A549 (cell line): ENCODE data around the gene TRIM10. TPM values are rescaled to one million over a fixed set of nuclear protein-coding genes. Genes with fewer than 3 reads are reported as not detected.

Source experiments
- ATAC-seq, 2 experiments: fragments of 200-7000 bp in 1 of 2; fragments of >200 bp in 1 of 2; cut with Nextera tagmentation in 1 of 2; cut with Tn5 transposase in 1 of 2; 3 replicates each; pipeline versions ENCODE4 v1.8.0 to v1.9.1; 2018 to 2020; ENCODE audit warnings: mild to moderate bottlenecking in 1 of 2, moderate library complexity in 1 of 2
- CTCF ChIA-PET: fragments of 300-600 bp; sonication (Branson Sonifier 250); formaldehyde crosslinking; extraction: SDS; loops from one replicate; lab custom pipeline; 2021; ENCODE audit warnings: antibody characterized with exemption, inconsistent platforms; lab: Yijun Ruan, JAX
- POLR2A ChIA-PET: fragments of 350-600 bp; formaldehyde crosslinking; extraction: SDS; loops from one replicate; lab custom pipeline; 2021; ENCODE audit warnings: antibody characterized with exemption, inconsistent platforms; lab: Yijun Ruan, JAX
- DNase-seq, 2 experiments: peaks; one replicate each; pipeline versions ENCODE4 v3.0.0 to v3.0.0-alpha.2; 2011 to 2016; ENCODE audit warnings: low read depth in 1 of 2, low spot score in 1 of 2
- FAIRE-seq: peaks from 2 replicates; lab custom pipeline; 2011; peaks lifted over from hg19 to GRCh38; lab: Jason Lieb, UNC
- H3K27ac ChIP-seq, 2 experiments: fragments of >200 bp; sonication (Bioruptor Twin); formaldehyde crosslinking; 3 replicates each; pipeline ENCODE4 v1.5.1; 2016 to 2017
- H3K4me1 ChIP-seq: fragments of >200 bp; sonication (Bioruptor Twin); formaldehyde crosslinking; 3 replicates; pipeline ENCODE4 v1.6.1; 2016
- H3K4me2 ChIP-seq: fragments of >200 bp; sonication (Bioruptor Twin); formaldehyde crosslinking; 3 replicates; pipeline ENCODE4 v1.6.1; 2016
- H3K4me3 ChIP-seq: fragments of >200 bp; sonication (Bioruptor Twin); formaldehyde crosslinking; 3 replicates; pipeline ENCODE4 v1.5.1; 2016
- H3K9me3 ChIP-seq: fragments of >200 bp; sonication (Bioruptor Twin); formaldehyde crosslinking; 3 replicates; pipeline ENCODE4 v1.6.1; 2016
- BHLHE40 ChIP-seq: IDR thresholded peaks from 2 replicates; pipeline ENCODE4 v1.6.1; 2012; ENCODE audit warnings: low read depth, low read length, inconsistent platforms
- CBX2 ChIP-seq: fragments of 200-600 bp; sonication (generic); IDR thresholded peaks from 2 replicates; pipeline ENCODE4 v1.6.1; 2016; ENCODE audit warnings: low read depth, mild to moderate bottlenecking, borderline replicate concordance
- CBX8 ChIP-seq: fragments of 200-600 bp; sonication (generic); IDR thresholded peaks from 2 replicates; pipeline ENCODE4 v1.6.1; 2016
- CHD2 ChIP-seq: fragments of 150-350 bp; IDR thresholded peaks from 2 replicates; pipeline ENCODE4 v1.6.1; 2014; ENCODE audit warnings: low read length; ENCODE audit not compliant: partially characterized antibody
- EHF ChIP-seq: fragments of 250-450 bp; sonication (Bioruptor Pico); IDR thresholded peaks from 2 replicates; pipeline ENCODE4 v1.5.0; 2020; ENCODE audit warnings: mild to moderate bottlenecking
- EP300 ChIP-seq, 2 experiments: fragments of >200 bp; sonication (Bioruptor Twin); formaldehyde crosslinking; IDR thresholded peaks; 2 replicates in 1 of 2; 3 replicates in 1 of 2; pipeline ENCODE4 v1.6.1; 2016 to 2017
- ESRRA ChIP-seq: fragments of 150-350 bp; IDR thresholded peaks from 2 replicates; pipeline ENCODE4 v1.6.1; 2014; ENCODE audit warnings: mild to moderate bottlenecking, low read length, borderline replicate concordance
- FOXS1 ChIP-seq: fragments of 250-450 bp; sonication (Bioruptor Pico); IDR thresholded peaks from 2 replicates; pipeline ENCODE4 v1.5.0; 2020; ENCODE audit warnings: mild to moderate bottlenecking, moderate library complexity
- GATA3 ChIP-seq: IDR thresholded peaks from 2 replicates; pipeline ENCODE4 v1.6.1; 2012; ENCODE audit warnings: borderline replicate concordance
- HEYL ChIP-seq: fragments of 250-450 bp; sonication (Bioruptor Pico); IDR thresholded peaks from 2 replicates; pipeline ENCODE4 v1.8.0; 2021; ENCODE audit warnings: mild to moderate bottlenecking, moderate library complexity
- KDM5A ChIP-seq: fragments of 200-600 bp; sonication (generic); IDR thresholded peaks from 2 replicates; pipeline ENCODE4 v1.6.1; 2016; ENCODE audit warnings: antibody characterized with exemption, mild to moderate bottlenecking
- MAZ ChIP-seq: fragments of 150-350 bp; IDR thresholded peaks from 2 replicates; pipeline ENCODE4 v1.6.1; 2014; ENCODE audit warnings: antibody characterized with exemption, low read depth, low read length, borderline replicate concordance
- NFE2L2 ChIP-seq: fragments of 150-350 bp; conservative IDR thresholded peaks from 2 replicates; pipeline ENCODE4 v1.6.1; 2014; ENCODE audit warnings: low read length
- NPAS2 ChIP-seq: fragments of 250-450 bp; sonication (Bioruptor Pico); IDR thresholded peaks from 2 replicates; pipeline ENCODE4 v1.8.0; 2022; ENCODE audit warnings: mild to moderate bottlenecking, moderate library complexity, borderline replicate concordance
- POLR2A ChIP-seq: IDR thresholded peaks from 2 replicates; pipeline ENCODE4 v1.6.1; 2012; ENCODE audit warnings: mild to moderate bottlenecking, low read length
- RARB ChIP-seq: fragments of 250-450 bp; sonication (Bioruptor Pico); IDR thresholded peaks from 2 replicates; pipeline ENCODE4 v1.8.0; 2021; ENCODE audit warnings: mild to moderate bottlenecking, moderate library complexity
- RFX5 ChIP-seq: fragments of 450-650 bp; IDR thresholded peaks from 2 replicates; pipeline ENCODE4 v1.7.1; 2014; ENCODE audit warnings: antibody characterized with exemption, mild to moderate bottlenecking, moderate library complexity
- RNF2 ChIP-seq: fragments of 200-600 bp; sonication (generic); IDR thresholded peaks from 2 replicates; pipeline ENCODE4 v1.6.1; 2016; ENCODE audit warnings: low read depth, mild to moderate bottlenecking, antibody characterized with exemption, moderate library complexity, borderline replicate concordance
- SREBF2 ChIP-seq: fragments of 450-650 bp; IDR thresholded peaks from 2 replicates; pipeline ENCODE4 v1.6.1; 2014; ENCODE audit warnings: mild to moderate bottlenecking, moderate library complexity
- TFCP2L1 ChIP-seq: fragments of 250-450 bp; sonication (Bioruptor Pico); IDR thresholded peaks from 2 replicates; pipeline ENCODE4 v1.5.0; 2021; ENCODE audit warnings: mild to moderate bottlenecking
- ZC3H11A ChIP-seq: fragments of 450-650 bp; IDR thresholded peaks from 2 replicates; pipeline ENCODE4 v1.6.1; 2014; ENCODE audit warnings: antibody characterized with exemption, mild to moderate bottlenecking
- ZFP36 ChIP-seq: fragments of 450-650 bp; IDR thresholded peaks from 2 replicates; pipeline ENCODE4 v1.6.1; 2014; ENCODE audit warnings: borderline replicate concordance; ENCODE audit not compliant: partially characterized antibody
- ZNF302 ChIP-seq: fragments of 250-450 bp; sonication (Bioruptor Pico); IDR thresholded peaks from 2 replicates; pipeline ENCODE4 v1.9.0; 2021; ENCODE audit warnings: inconsistent platforms, mild to moderate bottlenecking, moderate library complexity
- ZSCAN20 ChIP-seq: fragments of 250-450 bp; sonication (Bioruptor Pico); IDR thresholded peaks from 2 replicates; pipeline ENCODE4 v1.8.0; 2022; ENCODE audit warnings: mild to moderate bottlenecking, moderate library complexity
- WGBS: methylation state at CpG from one replicate; pipeline ENCODE4 v1.1.6; 2017; ENCODE audit errors: missing lambda C conversion rate; 5-methylcytosine and 5-hydroxymethylcytosine counted together
- polyA plus RNA-seq, 4 experiments: library from polyadenylated mRNA; depleted of rRNA in 3 of 4; stranded (reverse); fragments of >200 nt; fragmentation: RNase III in 1 of 4; extraction: RNeasy Plus Mini Kit Qiagen cat#74134 plus additional on column Dnase treatment in 1 of 4; gene quantifications; 2 replicates in 3 of 4; 3 replicates in 1 of 4; pipeline ENCODE4 v1.2.3, GENCODE V29; 2011 to 2017
- TF ChIP-seq, protein P1 (sequence below): IDR thresholded peaks from 2 replicates; pipeline ENCODE4 v1.6.1; 2012
- TF ChIP-seq, protein P2 (sequence below): fragments of >200 bp; sonication (Bioruptor Twin); formaldehyde crosslinking; IDR thresholded peaks from 3 replicates; pipeline ENCODE4 v1.6.1; 2016
- TF ChIP-seq, protein P3 (sequence below): IDR thresholded peaks from 2 replicates; pipeline ENCODE4 v1.6.1; 2012
- TF ChIP-seq, protein P4 (sequence below): fragments of 200-600 bp; sonication (generic); IDR thresholded peaks from 2 replicates; pipeline ENCODE4 v1.6.1; 2016; ENCODE audit warnings: antibody characterized with exemption, mild to moderate bottlenecking, moderate library complexity

TRIM10 gene
- polyA plus RNA-seq, 2 of the 4 experiments (the other 2 are of a cell fraction): 0.03 to 0.12 TPM

DNA sequence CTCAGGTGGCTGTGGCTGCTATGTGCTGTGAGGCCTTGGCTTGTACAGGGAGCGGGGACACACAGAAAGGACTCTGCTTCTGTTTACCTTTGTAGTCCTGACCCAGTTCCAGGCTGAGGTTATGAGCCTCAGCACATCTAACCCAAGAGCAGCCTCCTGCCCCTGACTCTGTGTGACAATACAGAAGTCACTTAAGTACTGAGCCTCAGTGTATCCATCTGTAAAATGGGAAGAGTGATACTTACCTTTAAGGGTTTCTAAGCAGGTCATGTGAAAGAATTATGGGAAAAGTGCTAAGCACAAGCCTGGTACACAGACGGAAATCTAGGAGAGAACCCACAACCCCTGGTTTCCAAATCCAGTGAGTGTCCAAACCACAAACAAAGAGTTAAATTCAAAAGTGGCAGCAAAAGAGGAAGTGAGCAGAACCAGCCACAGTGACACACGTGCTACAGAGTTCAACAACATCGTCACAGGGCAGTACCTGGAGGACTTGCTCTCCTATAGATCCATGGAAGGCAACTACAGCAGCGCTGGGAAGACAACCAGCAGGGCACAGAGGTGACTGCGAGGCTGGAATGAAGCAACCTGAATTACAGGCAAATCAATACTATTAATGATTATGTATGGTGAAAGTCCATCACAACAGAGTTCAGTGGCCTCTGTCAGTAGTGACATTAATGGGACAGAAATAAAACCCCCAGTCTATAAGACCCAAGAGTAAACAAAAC is 39.7 kb upstream of the TRIM10 start:
- CTCF ChIA-PET: interaction anchor here (1.0 kb wide), 1 partner anchor 18 kb away, joined by 3 read pairs; no protein-coding TSS in a partner anchor
- H3K27ac ChIP-seq: no peak overlapping the region
- H3K4me2 ChIP-seq: no peak overlapping the region
- DNase-seq: no peak
- FAIRE-seq: no peak
- no peak overlapping the region for H3K4me3 ChIP-seq
- H3K4me1 ChIP-seq: peaks cover 26% of the 10 kb centered on the region
- no peak for ATAC-seq
- POLR2A ChIA-PET: no interaction called here
- WGBS: 88% methylated on average over 5 of the region's 6 CpGs
- H3K9me3 ChIP-seq: no peaks in the 10 kb centered on the region
- TF ChIP-seq RFX5 (no peak), GATA3 (no peak), ZNF302 (CRISPR knock-in tag) (no peak), RARB (CRISPR knock-in tag) (no peak), EHF (no peak), NPAS2 (CRISPR knock-in tag) (no peak), TFCP2L1 (no peak), ZFP36 (no peak)
- TF ChIP-seq, protein P1, sequence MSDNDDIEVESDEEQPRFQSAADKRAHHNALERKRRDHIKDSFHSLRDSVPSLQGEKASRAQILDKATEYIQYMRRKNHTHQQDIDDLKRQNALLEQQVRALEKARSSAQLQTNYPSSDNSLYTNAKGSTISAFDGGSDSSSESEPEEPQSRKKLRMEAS: no peak

GRCh38 chr6:30198166-30199084 is 37.4 kb upstream of the TRIM10 start:
- no peak for TF ChIP-seq BHLHE40
- no peak for TF ChIP-seq ZSCAN20 (CRISPR knock-in tag)
- TF ChIP-seq ZC3H11A: no peak
- ChIA-PET POLR2A (no interaction called here), CTCF (no interaction called here)
- ATAC-seq: no peak
- Histone ChIP-seq H3K9me3 (no peaks in the 10 kb centered on the region), H3K27ac (no peak overlapping the region), H3K4me2 (no peak overlapping the region), H3K4me1 (peaks cover 15% of the 10 kb centered on the region), H3K4me3 (no peak overlapping the region)
- 95% methylated on average over 24 of the region's 34 CpGs for WGBS
- FAIRE-seq: no peak
- DNase-seq: no peak

- peaks cover 2% of the 10 kb centered on the region; the same call in 2 of the 3 replicates for H3K4me1 ChIP-seq
- no peak overlapping the region for H3K4me2 ChIP-seq
- 99% methylated on average over 11 of the region's 12 CpGs for WGBS
- POLR2A ChIA-PET: no interaction called here
- no peak overlapping the region for H3K4me3 ChIP-seq
- CTCF ChIA-PET: interaction anchor here (1.0 to 1.7 kb wide), 2 partner anchors 9 to 41 kb away, joined by 3 to 5 read pairs; no protein-coding TSS in a partner anchor
- ATAC-seq (no peak), FAIRE-seq (no peak), DNase-seq (no peak)
- no peak overlapping the region for H3K27ac ChIP-seq
- H3K9me3 ChIP-seq: no peaks in the 10 kb centered on the region
- TF ChIP-seq, protein P2, sequence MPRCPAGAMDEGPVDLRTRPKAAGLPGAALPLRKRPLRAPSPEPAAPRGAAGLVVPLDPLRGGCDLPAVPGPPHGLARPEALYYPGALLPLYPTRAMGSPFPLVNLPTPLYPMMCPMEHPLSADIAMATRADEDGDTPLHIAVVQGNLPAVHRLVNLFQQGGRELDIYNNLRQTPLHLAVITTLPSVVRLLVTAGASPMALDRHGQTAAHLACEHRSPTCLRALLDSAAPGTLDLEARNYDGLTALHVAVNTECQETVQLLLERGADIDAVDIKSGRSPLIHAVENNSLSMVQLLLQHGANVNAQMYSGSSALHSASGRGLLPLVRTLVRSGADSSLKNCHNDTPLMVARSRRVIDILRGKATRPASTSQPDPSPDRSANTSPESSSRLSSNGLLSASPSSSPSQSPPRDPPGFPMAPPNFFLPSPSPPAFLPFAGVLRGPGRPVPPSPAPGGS: no peak
- TF ChIP-seq RNF2 (no peak), HEYL (CRISPR knock-in tag) (no peak), KDM5A (no peak), MAZ (no peak), CHD2 (no peak), ZSCAN20 (CRISPR knock-in tag) (no peak), RFX5 (no peak), CBX2 (no peak), ESRRA (no peak), GATA3 (no peak), CBX8 (no peak), POLR2A (no peak), BHLHE40 (no peak), EP300 (IDR thresholded peaks at IDR 0.05) (no peak), NFE2L2 (no peak), SREBF2 (no peak), FOXS1 (CRISPR knock-in tag) (no peak)
- TF ChIP-seq, protein P3, sequence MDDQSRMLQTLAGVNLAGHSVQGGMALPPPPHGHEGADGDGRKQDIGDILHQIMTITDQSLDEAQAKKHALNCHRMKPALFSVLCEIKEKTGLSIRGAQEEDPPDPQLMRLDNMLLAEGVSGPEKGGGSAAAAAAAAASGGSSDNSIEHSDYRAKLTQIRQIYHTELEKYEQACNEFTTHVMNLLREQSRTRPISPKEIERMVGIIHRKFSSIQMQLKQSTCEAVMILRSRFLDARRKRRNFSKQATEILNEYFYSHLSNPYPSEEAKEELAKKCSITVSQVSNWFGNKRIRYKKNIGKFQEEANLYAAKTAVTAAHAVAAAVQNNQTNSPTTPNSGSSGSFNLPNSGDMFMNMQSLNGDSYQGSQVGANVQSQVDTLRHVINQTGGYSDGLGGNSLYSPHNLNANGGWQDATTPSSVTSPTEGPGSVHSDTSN: no peak
- TF ChIP-seq, protein P4, sequence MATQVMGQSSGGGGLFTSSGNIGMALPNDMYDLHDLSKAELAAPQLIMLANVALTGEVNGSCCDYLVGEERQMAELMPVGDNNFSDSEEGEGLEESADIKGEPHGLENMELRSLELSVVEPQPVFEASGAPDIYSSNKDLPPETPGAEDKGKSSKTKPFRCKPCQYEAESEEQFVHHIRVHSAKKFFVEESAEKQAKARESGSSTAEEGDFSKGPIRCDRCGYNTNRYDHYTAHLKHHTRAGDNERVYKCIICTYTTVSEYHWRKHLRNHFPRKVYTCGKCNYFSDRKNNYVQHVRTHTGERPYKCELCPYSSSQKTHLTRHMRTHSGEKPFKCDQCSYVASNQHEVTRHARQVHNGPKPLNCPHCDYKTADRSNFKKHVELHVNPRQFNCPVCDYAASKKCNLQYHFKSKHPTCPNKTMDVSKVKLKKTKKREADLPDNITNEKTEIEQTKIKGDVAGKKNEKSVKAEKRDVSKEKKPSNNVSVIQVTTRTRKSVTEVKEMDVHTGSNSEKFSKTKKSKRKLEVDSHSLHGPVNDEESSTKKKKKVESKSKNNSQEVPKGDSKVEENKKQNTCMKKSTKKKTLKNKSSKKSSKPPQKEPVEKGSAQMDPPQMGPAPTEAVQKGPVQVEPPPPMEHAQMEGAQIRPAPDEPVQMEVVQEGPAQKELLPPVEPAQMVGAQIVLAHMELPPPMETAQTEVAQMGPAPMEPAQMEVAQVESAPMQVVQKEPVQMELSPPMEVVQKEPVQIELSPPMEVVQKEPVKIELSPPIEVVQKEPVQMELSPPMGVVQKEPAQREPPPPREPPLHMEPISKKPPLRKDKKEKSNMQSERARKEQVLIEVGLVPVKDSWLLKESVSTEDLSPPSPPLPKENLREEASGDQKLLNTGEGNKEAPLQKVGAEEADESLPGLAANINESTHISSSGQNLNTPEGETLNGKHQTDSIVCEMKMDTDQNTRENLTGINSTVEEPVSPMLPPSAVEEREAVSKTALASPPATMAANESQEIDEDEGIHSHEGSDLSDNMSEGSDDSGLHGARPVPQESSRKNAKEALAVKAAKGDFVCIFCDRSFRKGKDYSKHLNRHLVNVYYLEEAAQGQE: no peak
Measured at GRCh38 chr6:30196376-30196775, 35.4 kb upstream of the TRIM10 start.
